NB4 (cell line): ENCODE data around the gene NUP214.

ENCODE experiments used
- CTCF ChIP-seq: IDR thresholded peaks from one replicate; pipeline ENCODE4 v1.5.1; 2012; ENCODE audit warnings: low read depth, low read length
- MAX ChIP-seq: IDR thresholded peaks from 2 replicates; pipeline ENCODE4 v1.6.1; 2011; ENCODE audit warnings: low read depth, low read length
- MYC ChIP-seq: IDR thresholded peaks from 2 replicates; pipeline ENCODE4 v1.6.1; 2011; ENCODE audit warnings: low read depth, low read length
- POLR2A ChIP-seq: IDR thresholded peaks from 2 replicates; pipeline ENCODE4 v1.6.1; 2011; ENCODE audit warnings: mild to moderate bottlenecking; ENCODE audit not compliant: insufficient read length; ENCODE audit errors: extremely low read depth

- no peak for TF ChIP-seq POLR2A
- no peak for TF ChIP-seq CTCF
- no peak for TF ChIP-seq MYC
- TF ChIP-seq MAX: no peak
Measured at GRCh38 chr9:131236161-131236560, 110.8 kb downstream of the NUP214 start.
